Neural progenitor cell (in vitro differentiated cells): ENCODE results near the gene RBMS1. TPM values are rescaled to one million over a fixed set of nuclear protein-coding genes. Genes with fewer than 3 reads are reported as not detected.

ENCODE experiments used
- DNase-seq: peaks from one replicate; pipeline ENCODE4 v3.0.0-alpha.2; 2016; ENCODE audit warnings: low spot score
- H2AFZ ChIP-seq: fragments of 200-600 bp; sonication (generic); replicated peaks from 2 replicates; pipeline ENCODE4 v1.6.1; 2016; ENCODE audit warnings: antibody characterized with exemption
- H3F3A ChIP-seq: fragments of 200-600 bp; sonication (generic); 2 replicates; pipeline ENCODE4 v1.6.1; 2016; ENCODE audit warnings: antibody characterized with exemption, low read depth
- H3K27ac ChIP-seq: fragments of 200-600 bp; sonication (generic); 2 replicates; pipeline ENCODE4 v1.5.1; 2016; ENCODE audit warnings: mild to moderate bottlenecking
- H3K27me3 ChIP-seq: fragments of 200-600 bp; sonication (generic); 2 replicates; pipeline ENCODE4 v1.6.1; 2016; ENCODE audit warnings: mild to moderate bottlenecking, moderate library complexity
- H3K36me3 ChIP-seq: fragments of 200-600 bp; sonication (generic); 2 replicates; pipeline ENCODE4 v1.5.1; 2016
- H3K4me1 ChIP-seq: fragments of 200-600 bp; sonication (generic); 2 replicates; pipeline ENCODE4 v1.6.1; 2016; ENCODE audit warnings: mixed run types
- H3K4me2 ChIP-seq: fragments of 200-600 bp; sonication (generic); 2 replicates; pipeline ENCODE4 v1.6.1; 2016
- H3K4me3 ChIP-seq: fragments of 200-600 bp; sonication (generic); 2 replicates; pipeline ENCODE4 v1.5.1; 2016
- H3K79me2 ChIP-seq: fragments of 200-600 bp; sonication (generic); 2 replicates; pipeline ENCODE4 v1.6.1; 2016; ENCODE audit warnings: low read depth
- H3K9ac ChIP-seq: fragments of 200-600 bp; sonication (generic); 2 replicates; pipeline ENCODE4 v1.6.1; 2016
- H3K9me3 ChIP-seq: fragments of 200-600 bp; sonication (generic); 2 replicates; pipeline ENCODE4 v1.5.1; 2016; ENCODE audit warnings: low read depth
- H4K20me1 ChIP-seq: fragments of 200-600 bp; sonication (generic); 2 replicates; pipeline ENCODE4 v1.6.1; 2016; ENCODE audit warnings: low read depth
- H3K27ac Mint-ChIP-seq: 3 replicates; pipeline ENCODE4 v1.8.0; 2021; ENCODE audit warnings: mixed read lengths
- H3K27me3 Mint-ChIP-seq: 2 replicates; pipeline ENCODE4 v1.8.0; 2022; ENCODE audit warnings: low read depth, mild to moderate bottlenecking, inconsistent platforms, moderate library complexity, mixed read lengths; ENCODE audit not compliant: insufficient read depth
- H3K36me3 Mint-ChIP-seq: 3 replicates; pipeline ENCODE4 v1.8.0; 2021; ENCODE audit warnings: mixed read lengths
- H3K4me1 Mint-ChIP-seq: 3 replicates; pipeline ENCODE4 v1.8.0; 2021; ENCODE audit warnings: mixed read lengths
- H3K4me3 Mint-ChIP-seq: 3 replicates; pipeline ENCODE4 v1.8.0; 2021; ENCODE audit warnings: mild to moderate bottlenecking, moderate library complexity, mixed read lengths
- H3K9me3 Mint-ChIP-seq: 3 replicates; pipeline ENCODE4 v1.8.0; 2020; ENCODE audit warnings: mixed read lengths
- EZH2 ChIP-seq: fragments of 200-600 bp; sonication (generic); IDR thresholded peaks from 2 replicates; pipeline ENCODE4 v1.6.1; 2017; ENCODE audit warnings: antibody characterized with exemption, mild to moderate bottlenecking, moderate library complexity
- EZH2phosphoT487 ChIP-seq: fragments of 200-600 bp; sonication (generic); IDR thresholded peaks from 2 replicates; pipeline ENCODE4 v1.6.1; 2017; ENCODE audit warnings: antibody characterized with exemption
- total RNA-seq: library from RNA; depleted of rRNA; stranded (reverse); fragments of >200 nt; gene quantifications from 2 replicates; pipeline ENCODE4 v1.2.3, GENCODE V29; 2015; ENCODE audit warnings: low replicate concordance
- TF ChIP-seq, protein P1 (sequence below): fragments of 200-600 bp; sonication (generic); IDR thresholded peaks from 2 replicates; pipeline ENCODE4 v1.5.1; 2017; ENCODE audit warnings: antibody characterized with exemption, mild to moderate bottlenecking

RBMS1 gene
- total RNA-seq, 1 donor from 2014 or later, result 101 TPM

GRCh38 chr2:160355080-160355479 lies 138.5 kb downstream of the RBMS1 start:
- Mint-ChIP-seq H3K36me3 (peaks cover 18% of the 10 kb centered on the region), H3K4me1 (no peaks in the 10 kb centered on the region), H3K27ac (no peak overlapping the region), H3K27me3 (no peaks in the 10 kb centered on the region), H3K9me3 (peaks cover 5% of the 10 kb centered on the region), H3K4me3 (no peak overlapping the region)
- Histone ChIP-seq H4K20me1 (peaks cover 37% of the 10 kb centered on the region), H3K79me2 (peaks cover 83% of the 10 kb centered on the region), H3K27me3 (no peaks in the 10 kb centered on the region), H2AFZ (no peak overlapping the region), H3K4me3 (no peak overlapping the region), H3K4me1 (no peaks in the 10 kb centered on the region), H3K36me3 (no peaks in the 10 kb centered on the region), H3F3A (no peaks in the 10 kb centered on the region), H3K9ac (no peak overlapping the region), H3K9me3 (no peaks in the 10 kb centered on the region), H3K4me2 (no peak overlapping the region), H3K27ac (no peak overlapping the region)
- no peak for DNase-seq
- TF ChIP-seq, protein P1, sequence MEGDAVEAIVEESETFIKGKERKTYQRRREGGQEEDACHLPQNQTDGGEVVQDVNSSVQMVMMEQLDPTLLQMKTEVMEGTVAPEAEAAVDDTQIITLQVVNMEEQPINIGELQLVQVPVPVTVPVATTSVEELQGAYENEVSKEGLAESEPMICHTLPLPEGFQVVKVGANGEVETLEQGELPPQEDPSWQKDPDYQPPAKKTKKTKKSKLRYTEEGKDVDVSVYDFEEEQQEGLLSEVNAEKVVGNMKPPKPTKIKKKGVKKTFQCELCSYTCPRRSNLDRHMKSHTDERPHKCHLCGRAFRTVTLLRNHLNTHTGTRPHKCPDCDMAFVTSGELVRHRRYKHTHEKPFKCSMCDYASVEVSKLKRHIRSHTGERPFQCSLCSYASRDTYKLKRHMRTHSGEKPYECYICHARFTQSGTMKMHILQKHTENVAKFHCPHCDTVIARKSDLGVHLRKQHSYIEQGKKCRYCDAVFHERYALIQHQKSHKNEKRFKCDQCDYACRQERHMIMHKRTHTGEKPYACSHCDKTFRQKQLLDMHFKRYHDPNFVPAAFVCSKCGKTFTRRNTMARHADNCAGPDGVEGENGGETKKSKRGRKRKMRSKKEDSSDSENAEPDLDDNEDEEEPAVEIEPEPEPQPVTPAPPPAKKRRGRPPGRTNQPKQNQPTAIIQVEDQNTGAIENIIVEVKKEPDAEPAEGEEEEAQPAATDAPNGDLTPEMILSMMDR, result no peak
- TF ChIP-seq EZH2, result no peak

DNA sequence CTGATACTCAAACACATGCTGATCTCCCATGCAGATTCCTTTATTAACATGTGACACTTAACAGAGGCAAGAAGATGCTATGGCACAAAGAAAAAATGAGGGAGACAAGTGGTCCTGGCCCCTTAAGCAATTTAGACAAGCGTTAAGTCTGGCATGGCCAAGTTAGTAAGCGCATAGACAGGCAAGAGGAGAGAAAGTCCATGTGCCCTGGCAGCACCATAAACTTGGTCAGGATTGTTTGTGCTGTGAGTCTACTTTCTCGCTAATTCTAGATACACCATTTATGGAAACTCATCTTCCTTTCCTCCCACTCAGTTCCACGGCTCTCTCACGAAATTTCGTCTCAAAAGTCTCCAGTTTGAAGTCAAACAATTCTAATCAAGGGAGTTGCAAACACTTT lies 138.9 kb downstream of the RBMS1 start:
- no peak overlapping the region for H3K27ac ChIP-seq
- Mint-ChIP-seq H3K27me3 (no peaks in the 10 kb centered on the region), H3K36me3 (peaks cover 20% of the 10 kb centered on the region), H3K4me1 (no peaks in the 10 kb centered on the region), H3K9me3 (peaks cover 5% of the 10 kb centered on the region), H3K4me3 (no peak overlapping the region), H3K27ac (no peak overlapping the region)
- H3F3A ChIP-seq, result no peaks in the 10 kb centered on the region
- no peak overlapping the region for H2AFZ ChIP-seq
- DNase-seq, result no peak
- H3K4me2 ChIP-seq, result no peak overlapping the region
- no peak overlapping the region for H3K4me3 ChIP-seq
- no peaks in the 10 kb centered on the region for H3K36me3 ChIP-seq
- H3K27me3 ChIP-seq, result no peaks in the 10 kb centered on the region
- no peak overlapping the region for H3K9ac ChIP-seq
- H3K4me1 ChIP-seq, result no peaks in the 10 kb centered on the region
- TF ChIP-seq EZH2phosphoT487, result no peak
- H3K79me2 ChIP-seq, result peaks cover 79% of the 10 kb centered on the region
- no peaks in the 10 kb centered on the region for H3K9me3 ChIP-seq
- peaks cover 41% of the 10 kb centered on the region for H4K20me1 ChIP-seq

GRCh38 chr2:160353813-160354212 lies 139.8 kb downstream of the RBMS1 start:
- no peak overlapping the region for H3K9ac ChIP-seq
- H3K27me3 ChIP-seq, result no peaks in the 10 kb centered on the region
- no peak overlapping the region for H3K27ac ChIP-seq
- no peak overlapping the region for H3K27ac Mint-ChIP-seq
- peaks cover 5% of the 10 kb centered on the region for H3K9me3 Mint-ChIP-seq
- no peak overlapping the region for H2AFZ ChIP-seq
- TF ChIP-seq, protein P1, result no peak
- no peak for TF ChIP-seq EZH2
- TF ChIP-seq EZH2phosphoT487, result no peak
- no peak for DNase-seq
- H3K4me2 ChIP-seq, result no peak overlapping the region
- H3K4me1 ChIP-seq, result no peaks in the 10 kb centered on the region
- no peak overlapping the region for H3K4me3 ChIP-seq
- H3K4me1 Mint-ChIP-seq, result no peaks in the 10 kb centered on the region
- no peaks in the 10 kb centered on the region for H3K9me3 ChIP-seq
- H3K36me3 Mint-ChIP-seq, result peaks cover 20% of the 10 kb centered on the region
- H3K27me3 Mint-ChIP-seq, result no peaks in the 10 kb centered on the region
- H3K4me3 Mint-ChIP-seq, result no peak overlapping the region
- H3F3A ChIP-seq, result no peaks in the 10 kb centered on the region
- peaks cover 40% of the 10 kb centered on the region for H4K20me1 ChIP-seq
- peaks cover 78% of the 10 kb centered on the region for H3K79me2 ChIP-seq
- no peaks in the 10 kb centered on the region for H3K36me3 ChIP-seq

DNA sequence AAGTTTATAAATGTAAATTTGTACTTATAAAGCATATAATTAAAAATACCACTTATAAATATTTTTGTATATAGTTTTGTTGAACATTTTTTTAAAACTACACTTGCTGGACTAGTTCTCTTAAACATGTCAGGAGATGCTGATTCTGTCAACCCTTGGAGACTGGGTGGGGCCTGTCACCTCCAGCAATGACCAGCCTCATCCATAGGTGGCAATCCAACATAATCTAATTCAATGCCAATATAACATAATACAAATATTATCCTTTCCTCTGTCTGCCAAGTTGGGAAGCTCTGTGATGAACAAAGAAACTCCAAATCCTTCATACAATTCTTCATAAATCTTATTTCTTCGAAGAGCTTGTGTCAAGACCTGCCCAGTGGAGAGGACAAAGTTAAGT lies 140.4 kb downstream of the RBMS1 start:
- Mint-ChIP-seq H3K9me3 (peaks cover 5% of the 10 kb centered on the region), H3K4me3 (no peak overlapping the region), H3K4me1 (no peaks in the 10 kb centered on the region), H3K36me3 (peaks cover 19% of the 10 kb centered on the region), H3K27ac (no peak overlapping the region), H3K27me3 (no peaks in the 10 kb centered on the region)
- Histone ChIP-seq H3F3A (no peaks in the 10 kb centered on the region), H3K27ac (no peak overlapping the region), H3K4me2 (no peak overlapping the region), H3K9ac (no peak overlapping the region), H4K20me1 (peaks cover 44% of the 10 kb centered on the region), H3K9me3 (no peaks in the 10 kb centered on the region), H3K4me3 (no peak overlapping the region), H2AFZ (no peak overlapping the region), H3K27me3 (no peaks in the 10 kb centered on the region), H3K36me3 (no peaks in the 10 kb centered on the region), H3K4me1 (no peaks in the 10 kb centered on the region), H3K79me2 (peaks cover 75% of the 10 kb centered on the region)
- TF ChIP-seq, protein P1, result peak; percentile 26
- TF ChIP-seq EZH2phosphoT487 (no peak), EZH2 (no peak)
- no peak for DNase-seq
